GM20000 (cell line): ENCODE results near the gene MTARC1.

Source experiments
- DNase-seq: peaks from one replicate; pipeline ENCODE4 v3.0.0; 2012; ENCODE audit warnings: low spot score
- CTCF ChIP-seq: IDR thresholded peaks from 2 replicates; pipeline ENCODE4 v1.5.1; 2012; ENCODE audit warnings: mild to moderate bottlenecking, control low read depth; ENCODE audit errors: extremely low read depth, missing control alignments

The MTARC1 gene

DNA sequence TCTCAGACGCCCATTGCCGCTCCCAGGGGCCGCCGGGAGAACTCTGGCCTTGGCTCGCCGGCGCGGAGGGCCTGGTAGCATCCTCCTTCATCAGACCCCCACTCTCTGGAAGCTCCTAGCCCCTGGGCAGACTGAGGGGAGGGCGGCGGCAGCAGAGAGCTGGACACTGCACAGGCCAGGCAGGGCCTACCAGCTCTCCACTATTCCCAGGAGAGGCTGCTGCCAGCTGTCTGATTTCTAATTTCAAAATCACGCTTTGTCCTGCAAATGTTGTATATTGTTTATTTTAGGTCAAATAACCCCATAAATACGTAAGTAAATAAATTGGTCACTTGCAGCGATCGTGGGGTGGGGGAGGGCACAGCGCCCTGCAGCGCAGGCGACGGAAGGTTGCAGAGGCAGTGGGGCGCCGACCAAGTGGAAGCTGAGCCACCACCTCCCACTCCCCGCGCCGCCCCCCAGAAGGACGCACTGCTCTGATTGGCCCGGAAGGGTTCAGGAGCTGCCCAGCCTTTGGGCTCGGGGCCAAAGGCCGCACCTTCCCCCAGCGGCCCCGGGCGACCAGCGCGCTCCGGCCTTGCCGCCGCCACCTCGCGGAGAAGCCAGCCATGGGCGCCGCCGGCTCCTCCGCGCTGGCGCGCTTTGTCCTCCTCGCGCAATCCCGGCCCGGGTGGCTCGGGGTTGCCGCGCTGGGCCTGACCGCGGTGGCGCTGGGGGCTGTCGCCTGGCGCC, at the start of gene MTARC1:
TSS of gene MTARC1 (plus strand) at position 577 of the 732 bp plus-strand sequence. CDS start at position 609, 32 bp downstream.
- peak; percentile 29 for DNase-seq
- no peak for TF ChIP-seq CTCF

DNA sequence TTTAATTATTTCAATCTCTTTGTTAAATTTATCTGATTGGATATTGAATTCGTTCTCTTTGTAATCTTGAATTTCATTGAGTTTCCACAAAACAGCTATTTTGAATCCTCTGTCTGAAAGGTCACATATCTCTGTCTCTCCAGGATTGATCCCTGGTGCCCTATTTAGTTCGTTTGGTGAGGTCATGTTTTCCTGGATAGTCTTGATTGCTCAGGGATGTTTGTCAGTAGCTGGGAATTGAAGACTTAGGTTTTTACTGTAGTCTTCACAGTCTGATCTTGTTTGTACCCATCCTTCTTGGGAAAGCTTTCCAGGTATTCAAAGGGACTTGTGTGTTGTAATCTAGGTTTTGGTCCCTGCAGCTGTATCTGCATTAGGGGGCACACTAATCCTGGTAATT, 45.4 kb upstream of the MTARC1 start:
- no peak for DNase-seq

GRCh38 chr1:220741825-220742224, 44.9 kb upstream of the MTARC1 start:
- no peak for DNase-seq
- no peak for TF ChIP-seq CTCF

More for the DNA sequence above, 45.4 kb upstream of the MTARC1 start:
- TF ChIP-seq CTCF, result no peak

GRCh38 chr1:220742520-220742919, 44.2 kb upstream of the MTARC1 start:
- no peak for TF ChIP-seq CTCF
- DNase-seq, result no peak

DNA sequence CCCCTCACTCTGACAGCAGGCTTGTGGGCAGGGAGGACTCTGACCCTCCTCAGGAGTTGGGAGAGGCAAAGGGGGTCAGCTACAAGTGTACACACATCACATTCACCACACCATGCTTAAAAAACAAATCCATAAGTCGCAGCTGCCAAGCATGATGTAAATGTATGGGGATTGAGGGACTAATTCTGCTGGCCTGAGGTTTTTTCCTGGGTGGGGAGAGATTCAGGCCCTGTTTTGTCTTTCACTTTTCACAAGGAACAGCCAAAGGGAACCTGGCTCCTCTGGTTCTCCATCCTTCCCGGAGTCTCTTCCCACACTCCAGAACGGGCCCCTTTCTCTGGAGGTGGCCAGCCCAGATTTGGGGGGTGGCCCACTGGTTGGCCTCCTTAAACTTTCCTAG, 39.9 kb upstream of the MTARC1 start:
- no peak for DNase-seq
- no peak for TF ChIP-seq CTCF

GRCh38 chr1:220747437-220748088, 39.1 kb upstream of the MTARC1 start:
- TF ChIP-seq CTCF, result no peak
- no peak for DNase-seq

DNA sequence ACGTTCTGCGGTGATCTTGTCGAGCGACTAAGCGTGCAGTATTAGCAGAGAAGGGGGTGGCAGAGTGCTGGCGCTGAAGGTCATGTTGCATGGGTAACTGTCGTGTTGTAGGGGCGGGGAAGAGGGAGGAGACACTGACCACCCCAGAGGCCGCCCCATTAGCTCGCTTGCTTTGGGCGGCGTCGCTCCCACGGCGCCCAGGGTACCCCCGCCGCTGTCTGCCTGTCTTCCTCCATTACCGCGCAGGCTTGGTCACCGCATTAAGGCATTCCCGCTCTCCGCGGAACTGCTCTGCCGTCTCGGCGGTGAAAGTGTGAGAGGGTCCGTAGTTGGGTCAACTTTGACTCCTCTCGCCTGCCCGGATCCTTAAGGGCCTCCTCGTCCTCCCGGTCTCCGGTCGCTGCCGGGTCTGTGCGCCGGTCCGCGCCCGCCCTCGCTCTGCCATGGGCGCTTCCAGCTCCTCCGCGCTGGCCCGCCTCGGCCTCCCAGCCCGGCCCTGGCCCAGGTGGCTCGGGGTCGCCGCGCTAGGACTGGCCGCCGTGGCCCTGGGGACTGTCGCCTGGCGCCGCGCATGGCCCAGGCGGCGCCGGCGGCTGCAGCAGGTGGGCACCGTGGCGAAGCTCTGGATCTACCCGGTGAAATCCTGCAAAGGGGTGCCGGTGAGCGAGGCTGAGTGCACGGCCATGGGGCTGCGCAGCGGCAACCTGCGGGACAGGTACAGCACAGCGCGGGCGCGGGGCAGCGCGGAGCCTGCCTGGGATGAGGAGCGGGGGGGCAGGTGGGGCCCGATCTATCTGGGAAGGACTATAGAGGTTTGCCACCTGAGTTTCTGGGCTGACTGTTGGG, 38.4 kb upstream of the MTARC1 start, which contains the start of gene MTARC2:
TSS of gene MTARC2 (plus strand) at position 234 of the 846 bp plus-strand sequence. CDS start at position 444, 210 bp downstream.
- TF ChIP-seq CTCF, result no peak
- no peak for DNase-seq
